ENCODE measurements around the gene PROX1.

Gene PROX1

GRCh38 chr1:213947200-213947801 lies 40.5 kb upstream of the PROX1 start:
- H3K27me3 ChIP-seq, result no peaks in the 10 kb centered on the region

GRCh38 chr1:213951876-213952275 lies 35.9 kb upstream of the PROX1 start:
- Histone ChIP-seq H3K27me3 (no peaks in the 10 kb centered on the region), H3K4me3 (ENCODE audit: low read depth in 1 of 2, low read length in 1 of 2) (no peak overlapping the region), H3K9me3 (no peaks in the 10 kb centered on the region), H3K36me3 (no peaks in the 10 kb centered on the region), H3K4me1 (ENCODE audit: control insufficient read depth in 1 of 2, insufficient read depth in 1 of 2, low read depth in 1 of 2, low read length in 1 of 2) (no peaks in the 10 kb centered on the region), H3K27ac (no peak overlapping the region)
- no peak for TF ChIP-seq CTCF (IDR thresholded peaks at IDR 0.05)

More at GRCh38 chr1:213947200-213947801, 40.5 kb upstream of the PROX1 start:
- TF ChIP-seq CTCF (IDR thresholded peaks at IDR 0.05), result no peak
- no peaks in the 10 kb centered on the region for H3K4me1 ChIP-seq (ENCODE audit: control insufficient read depth in 1 of 2, insufficient read depth in 1 of 2, low read depth in 1 of 2, low read length in 1 of 2)
- H3K9me3 ChIP-seq, result no peaks in the 10 kb centered on the region
- no peaks in the 10 kb centered on the region for H3K36me3 ChIP-seq
- no peak overlapping the region for H3K4me3 ChIP-seq (ENCODE audit: low read depth in 1 of 2, low read length in 1 of 2)
- no peak overlapping the region for H3K27ac ChIP-seq

- Histone ChIP-seq H3K36me3 (no peaks in the 10 kb centered on the region), H3K9me3 (no peaks in the 10 kb centered on the region), H3K4me1 (ENCODE audit: control insufficient read depth in 1 of 2, insufficient read depth in 1 of 2, low read depth in 1 of 2, low read length in 1 of 2) (no peaks in the 10 kb centered on the region), H3K27ac (no peak overlapping the region), H3K27me3 (no peaks in the 10 kb centered on the region), H3K4me3 (ENCODE audit: low read depth in 1 of 2, low read length in 1 of 2) (no peak overlapping the region)
- TF ChIP-seq CTCF (IDR thresholded peaks at IDR 0.05), result no peak
These were observed 34.0 kb upstream of the PROX1 start for GRCh38 chr1:213953806-213954205.

- no peak overlapping the region for H3K4me3 ChIP-seq (ENCODE audit: low read depth in 1 of 2, low read length in 1 of 2)
- no peaks in the 10 kb centered on the region for H3K36me3 ChIP-seq
- TF ChIP-seq CTCF (IDR thresholded peaks at IDR 0.05), result no peak
- no peaks in the 10 kb centered on the region for H3K27me3 ChIP-seq
- no peaks in the 10 kb centered on the region for H3K4me1 ChIP-seq (ENCODE audit: control insufficient read depth in 1 of 2, insufficient read depth in 1 of 2, low read depth in 1 of 2, low read length in 1 of 2)
- H3K27ac ChIP-seq, result no peak overlapping the region
- H3K9me3 ChIP-seq, result no peaks in the 10 kb centered on the region
These were observed 31.4 kb upstream of the PROX1 start for GRCh38 chr1:213956295-213956770.

- no peak overlapping the region for H3K27ac ChIP-seq
- TF ChIP-seq CTCF (IDR thresholded peaks at IDR 0.05), result no peak
- no peaks in the 10 kb centered on the region for H3K9me3 ChIP-seq
- H3K27me3 ChIP-seq, result no peaks in the 10 kb centered on the region
- H3K4me1 ChIP-seq (ENCODE audit: control insufficient read depth in 1 of 2, insufficient read depth in 1 of 2, low read depth in 1 of 2, low read length in 1 of 2), result no peaks in the 10 kb centered on the region
- no peaks in the 10 kb centered on the region for H3K36me3 ChIP-seq
- no peak overlapping the region for H3K4me3 ChIP-seq (ENCODE audit: low read depth in 1 of 2, low read length in 1 of 2)
These were observed 29.4 kb upstream of the PROX1 start for GRCh38 chr1:213958346-213958745.
